GM12892 (cell line): ENCODE data around the gene ABCC3.
A peak's percentile ranks its signal among the peaks of the same experiment; 100 is the strongest.
"Not testable (repeated sequence)": the region's sequence is repeated elsewhere in the genome, so short reads cannot be mapped to it uniquely, and the experiment has no call there.

Source experiments
- DNase-seq: peaks from one replicate; pipeline ENCODE4 v3.0.0; 2011; ENCODE audit not compliant: insufficient read length
- FAIRE-seq: peaks from 2 replicates; lab custom pipeline; 2011; peaks lifted over from hg19 to GRCh38; lab: Jason Lieb, UNC
- POLR2A ChIP-seq: IDR thresholded peaks from 2 replicates; pipeline ENCODE4 v1.6.1; 2011; ENCODE audit warnings: low read depth, low read length, control low read depth
- POLR2AphosphoS5 ChIP-seq: IDR thresholded peaks from 2 replicates; pipeline ENCODE4 v1.6.1; 2011; ENCODE audit warnings: low read depth, low read length, control low read depth
- TAF1 ChIP-seq: IDR thresholded peaks from 2 replicates; pipeline ENCODE4 v1.6.1; 2011; ENCODE audit warnings: low read depth, mild to moderate bottlenecking, control low read depth, low read length, borderline replicate concordance

ABCC3 gene

GRCh38 chr17:50692448-50693035, 57.9 kb downstream of the ABCC3 start:
- TF ChIP-seq POLR2A (no peak), POLR2AphosphoS5 (no peak), TAF1 (no peak)
- FAIRE-seq = no peak
- no peak for DNase-seq

- FAIRE-seq = no peak
- TF ChIP-seq POLR2A (no peak), TAF1 (no peak), POLR2AphosphoS5 (no peak)
- no peak for DNase-seq
Observed at GRCh38 chr17:50693036-50693682, 58.5 kb downstream of the ABCC3 start.

GRCh38 chr17:50696365-50696879, 61.7 kb downstream of the ABCC3 start:
- no peak for FAIRE-seq

GRCh38 chr17:50697062-50697461, 62.4 kb downstream of the ABCC3 start:
- FAIRE-seq (no peak), DNase-seq (no peak)
- no peak for TF ChIP-seq TAF1
- TF ChIP-seq POLR2AphosphoS5 = no peak
- no peak for TF ChIP-seq POLR2A

More at GRCh38 chr17:50696365-50696879, 61.7 kb downstream of the ABCC3 start:
- TF ChIP-seq TAF1 (no peak), POLR2A (no peak), POLR2AphosphoS5 (no peak)
- no peak for DNase-seq

GRCh38 chr17:50697663-50698272, 63.1 kb downstream of the ABCC3 start:
- no peak for FAIRE-seq
- TF ChIP-seq TAF1 (no peak), POLR2A (no peak), POLR2AphosphoS5 (no peak)

GRCh38 chr17:50699410-50699809, 64.7 kb downstream of the ABCC3 start:
- no peak for TF ChIP-seq TAF1
- no peak for TF ChIP-seq POLR2AphosphoS5
- no peak for TF ChIP-seq POLR2A
- FAIRE-seq (no peak), DNase-seq (no peak)

More at GRCh38 chr17:50697663-50698272, 63.1 kb downstream of the ABCC3 start:
- DNase-seq = no peak

GRCh38 chr17:50703162-50703561, 68.5 kb downstream of the ABCC3 start:
- no peak for DNase-seq
- no peak for FAIRE-seq
- no peak for TF ChIP-seq POLR2AphosphoS5
- no peak for TF ChIP-seq TAF1
- TF ChIP-seq POLR2A = no peak

GRCh38 chr17:50707289-50708049, 72.8 kb downstream of the ABCC3 start, which contains the start of gene ANKRD40:
Gene ANKRD40 (minus strand): TSS chr17:50707914. CDS start chr17:50707654, 260 bp downstream.
- peak; percentile 60 for TF ChIP-seq POLR2AphosphoS5
- peak; percentile 88 for TF ChIP-seq TAF1
- TF ChIP-seq POLR2A = peak; percentile 80; the same call in 1 of the 2 replicates
- DNase-seq (peak; percentile 77), FAIRE-seq (peak; percentile 76)

- TF ChIP-seq POLR2A = no peak; the same call in 1 of the 2 replicates
- no peak; the same call in 1 of the 2 replicates for TF ChIP-seq POLR2AphosphoS5
- TF ChIP-seq TAF1 = no peak
- FAIRE-seq = no peak
- no peak for DNase-seq
Observed at GRCh38 chr17:50708050-50709000, 73.6 kb downstream of the ABCC3 start.

- FAIRE-seq = peak; percentile 58
- not testable (repeated sequence) for DNase-seq
Observed at GRCh38 chr17:50709053-50709452, 74.4 kb downstream of the ABCC3 start.
